ENCODE data around the gene AXIN1.
A peak's percentile ranks its signal among the peaks of the same experiment; 100 is the strongest.

GRCh38 chr16:401468-402348 lies 49.2 kb upstream of the AXIN1 start, which contains the start of gene DECR2:
- peak; percentile 89; the same call in 1 of the 2 replicates for TF ChIP-seq CTCF (IDR thresholded peaks at IDR 0.05)
- TF ChIP-seq TCF7L2 (IDR thresholded peaks at IDR 0.05; ENCODE audit: low read depth, low read length), result no peak
- peak; percentile 59; the same call in 1 of the 2 replicates for TF ChIP-seq SIN3A (IDR thresholded peaks at IDR 0.05; ENCODE audit: borderline replicate concordance, insufficient read depth, low read depth, low read length)
- TF ChIP-seq REST (IDR thresholded peaks at IDR 0.05; ENCODE audit: insufficient read depth in 1 of 2, low read depth in 2 of 2, low read length in 1 of 2), result peak in 1 of 2 experiments; percentile 32; a peak in 1 of 4 replicates
- TF ChIP-seq POLR2AphosphoS5 (IDR thresholded peaks at IDR 0.05; ENCODE audit: low read depth, low read length), result peak; percentile 95
